Activated T-helper 17 cell treated with anti-CD3 and anti-CD28 coated beads, Interleukin-2, amount 50 U/mL, for 72 hours (primary cell): ENCODE data around the gene GRIK1. TPM values are rescaled to one million over a fixed set of nuclear protein-coding genes. Genes with fewer than 3 reads are reported as not detected.

Source experiments
- ATAC-seq: fragments of 150-1000 bp; cut with Tn5 transposase; replicated peaks from 2 replicates; pipeline ENCODE4 v1.10.0; 2021; ENCODE audit warnings: mild to moderate bottlenecking, moderate library complexity
- H3K27ac Mint-ChIP-seq: one replicate; pipeline ENCODE4 v1.8.0; 2022; ENCODE audit warnings: mixed read lengths
- H3K27me3 Mint-ChIP-seq: one replicate; pipeline ENCODE4 v1.8.0; 2022; ENCODE audit warnings: mixed read lengths
- H3K36me3 Mint-ChIP-seq: one replicate; pipeline ENCODE4 v1.8.0; 2022; ENCODE audit warnings: low read depth, mild to moderate bottlenecking, mixed read lengths
- H3K4me1 Mint-ChIP-seq: one replicate; pipeline ENCODE4 v1.8.0; 2022; ENCODE audit warnings: mixed read lengths
- H3K4me3 Mint-ChIP-seq: one replicate; pipeline ENCODE4 v1.8.0; 2022; ENCODE audit warnings: mild to moderate bottlenecking, mixed read lengths
- H3K9me3 Mint-ChIP-seq: one replicate; pipeline ENCODE4 v1.8.0; 2022; ENCODE audit warnings: mixed read lengths
- total RNA-seq, 2 donors: library from RNA; stranded (reverse); gene quantifications; one replicate each; pipeline ENCODE4 v1.2.3, GENCODE V29; 2022

GRIK1 gene
- total RNA-seq, 2 donors from 2014 or later: not detected

DNA sequence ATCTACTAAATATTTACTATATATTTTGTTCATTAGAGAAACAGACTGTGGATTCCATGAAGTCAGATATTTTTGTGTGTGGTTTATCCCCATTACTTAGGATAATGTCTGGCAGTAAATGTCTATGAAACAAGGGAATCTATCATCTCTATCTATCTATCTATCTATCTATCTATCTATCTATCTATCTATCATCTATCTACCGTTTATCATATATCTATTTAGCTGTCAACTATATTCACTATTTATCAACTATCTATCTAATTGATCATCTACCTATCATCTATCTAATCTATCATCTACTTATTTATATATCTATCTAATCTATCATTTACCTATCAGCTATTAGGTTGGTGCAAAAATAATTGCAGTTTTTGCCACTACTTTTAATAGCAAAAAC lies 255.7 kb downstream of the GRIK1 start:
- Mint-ChIP-seq H3K4me3 (no peak overlapping the region), H3K36me3 (no peaks in the 10 kb centered on the region), H3K27me3 (peaks cover 4% of the 10 kb centered on the region), H3K27ac (no peak overlapping the region), H3K4me1 (no peaks in the 10 kb centered on the region), H3K9me3 (peaks cover 5% of the 10 kb centered on the region)
- no peak for ATAC-seq

DNA sequence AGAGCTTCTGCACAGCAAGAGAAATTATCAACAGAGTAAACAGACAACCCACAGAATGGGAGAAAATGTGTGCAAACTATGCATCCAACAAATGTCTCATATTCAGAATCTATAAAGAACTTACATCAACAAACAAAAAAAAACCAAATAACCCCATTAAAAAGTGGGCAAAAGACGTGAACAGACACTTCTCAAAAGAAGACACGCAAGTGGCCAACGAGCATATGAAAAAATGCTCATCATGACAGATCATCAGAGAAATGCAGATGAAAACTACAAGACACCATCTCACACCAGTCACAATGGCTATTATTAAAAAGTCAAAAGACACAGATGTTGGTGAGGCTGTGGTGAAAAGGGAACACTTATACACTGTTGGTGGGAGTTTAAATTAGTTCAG lies 257.0 kb downstream of the GRIK1 start:
- no peak overlapping the region for H3K4me3 Mint-ChIP-seq
- no peak overlapping the region for H3K27ac Mint-ChIP-seq
- no peaks in the 10 kb centered on the region for H3K36me3 Mint-ChIP-seq
- H3K4me1 Mint-ChIP-seq: no peaks in the 10 kb centered on the region
- ATAC-seq: no peak
- peaks cover 4% of the 10 kb centered on the region for H3K27me3 Mint-ChIP-seq
- H3K9me3 Mint-ChIP-seq: peaks cover 5% of the 10 kb centered on the region

DNA sequence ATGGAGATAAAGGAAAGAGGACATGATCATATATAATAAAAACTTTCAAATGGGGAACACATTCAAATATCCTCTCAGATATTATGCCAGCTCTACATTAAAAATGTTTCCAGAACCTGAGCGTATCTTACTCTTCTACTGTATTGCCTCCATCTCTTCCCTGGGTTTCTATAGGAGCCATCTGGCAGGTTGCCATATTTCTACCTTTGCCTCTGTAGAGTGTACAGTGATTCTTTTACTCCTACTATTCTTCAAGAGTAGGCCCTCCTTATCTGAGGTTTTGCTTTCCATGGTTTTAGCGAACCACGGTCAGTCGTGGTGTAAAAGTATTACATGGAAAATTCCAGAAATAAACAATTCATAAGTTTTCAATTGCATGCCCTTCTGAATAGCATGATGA lies 259.5 kb downstream of the GRIK1 start:
- H3K27ac Mint-ChIP-seq: no peak overlapping the region
- H3K4me3 Mint-ChIP-seq: no peak overlapping the region
- H3K36me3 Mint-ChIP-seq: no peaks in the 10 kb centered on the region
- H3K4me1 Mint-ChIP-seq: no peaks in the 10 kb centered on the region
- H3K27me3 Mint-ChIP-seq: peaks cover 4% of the 10 kb centered on the region
- H3K9me3 Mint-ChIP-seq: peaks cover 5% of the 10 kb centered on the region
- no peak for ATAC-seq

DNA sequence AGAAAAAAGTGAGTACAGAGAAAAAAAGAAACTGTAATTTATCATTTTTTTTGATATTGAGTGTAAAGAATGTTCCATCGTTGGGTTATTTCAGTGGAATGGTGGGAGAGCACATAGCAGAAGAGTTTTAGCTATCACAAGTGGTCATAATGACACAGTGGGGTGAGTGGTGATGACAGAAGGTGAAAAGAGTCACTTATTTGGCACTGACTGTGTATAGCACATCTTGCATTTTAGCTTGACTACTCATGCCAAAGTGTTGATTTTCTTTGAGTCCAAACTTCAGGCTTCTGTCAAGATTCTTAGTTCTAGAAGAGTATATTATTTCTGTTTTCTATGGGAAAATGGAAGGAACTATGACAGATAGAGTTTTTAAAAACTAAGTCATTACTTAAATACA lies 261.2 kb downstream of the GRIK1 start:
- Mint-ChIP-seq H3K36me3 (no peaks in the 10 kb centered on the region), H3K9me3 (no peaks in the 10 kb centered on the region), H3K27ac (no peak overlapping the region), H3K4me1 (no peaks in the 10 kb centered on the region), H3K27me3 (no peaks in the 10 kb centered on the region), H3K4me3 (no peak overlapping the region)
- no peak for ATAC-seq

DNA sequence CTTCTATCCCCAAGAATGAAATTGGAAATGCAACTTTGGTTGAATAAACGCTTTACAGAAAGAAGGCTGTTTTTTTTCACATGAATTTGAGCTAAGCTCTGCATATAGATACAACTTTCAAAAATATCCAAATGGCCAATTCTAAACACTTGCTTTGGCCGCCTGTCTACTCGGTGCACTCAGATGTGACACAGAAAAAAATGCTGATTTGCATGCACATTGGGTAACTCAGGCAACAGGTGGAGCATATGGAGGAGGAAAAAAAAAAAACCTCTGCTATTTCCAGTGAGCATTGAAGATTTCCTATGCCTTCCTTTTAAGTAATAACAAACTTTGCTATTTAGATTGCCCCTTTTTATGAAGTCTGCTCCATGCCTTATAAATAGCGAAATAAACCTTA lies 262.5 kb downstream of the GRIK1 start:
- H3K9me3 Mint-ChIP-seq: no peaks in the 10 kb centered on the region
- no peak for ATAC-seq
- no peaks in the 10 kb centered on the region for H3K4me1 Mint-ChIP-seq
- no peak overlapping the region for H3K27ac Mint-ChIP-seq
- no peak overlapping the region for H3K4me3 Mint-ChIP-seq
- H3K27me3 Mint-ChIP-seq: peaks cover 3% of the 10 kb centered on the region
- H3K36me3 Mint-ChIP-seq: no peaks in the 10 kb centered on the region

DNA sequence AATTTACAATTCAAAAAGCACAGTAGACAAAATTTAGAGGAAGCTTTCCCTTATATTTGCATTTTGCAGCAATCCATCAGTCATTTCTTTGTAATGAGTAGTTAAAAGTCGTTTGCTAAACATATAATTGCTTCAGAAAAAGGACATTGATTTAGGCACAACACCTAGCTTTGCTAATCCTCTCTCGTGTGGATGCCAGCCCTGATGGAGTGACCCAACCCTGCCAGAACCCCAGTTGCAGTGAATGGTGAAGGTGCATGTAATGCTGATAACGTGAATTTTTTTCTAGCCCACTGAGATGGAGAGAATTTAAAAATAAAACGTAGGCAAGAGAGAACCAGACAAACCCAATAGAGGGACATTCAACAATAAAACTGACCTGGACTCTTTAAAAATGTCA lies 263.4 kb downstream of the GRIK1 start:
- Mint-ChIP-seq H3K4me1 (no peaks in the 10 kb centered on the region), H3K27ac (no peak overlapping the region), H3K27me3 (peaks cover 4% of the 10 kb centered on the region), H3K4me3 (no peak overlapping the region), H3K36me3 (no peaks in the 10 kb centered on the region), H3K9me3 (no peaks in the 10 kb centered on the region)
- ATAC-seq: no peak

DNA sequence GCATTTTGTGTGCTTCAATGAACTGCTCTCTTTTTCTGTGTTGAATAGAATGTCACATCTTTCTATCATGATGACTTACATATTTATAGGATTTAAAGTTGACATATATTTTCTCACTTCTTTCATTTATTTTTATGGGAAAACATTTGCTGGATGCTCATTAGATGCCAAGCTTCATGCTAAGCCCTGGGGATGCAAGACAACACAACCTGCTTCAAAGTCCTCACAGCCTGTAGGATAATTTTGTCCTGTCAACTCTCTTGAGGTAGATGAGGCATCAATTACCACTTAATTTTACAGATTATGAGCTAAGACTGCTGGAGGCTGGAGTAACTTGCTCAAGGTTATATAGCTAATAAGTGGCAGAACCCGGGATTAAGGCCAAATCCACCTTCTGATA lies 264.3 kb downstream of the GRIK1 start:
- Mint-ChIP-seq H3K4me3 (no peak overlapping the region), H3K27ac (no peak overlapping the region), H3K27me3 (peaks cover 4% of the 10 kb centered on the region), H3K4me1 (no peaks in the 10 kb centered on the region), H3K36me3 (no peaks in the 10 kb centered on the region), H3K9me3 (no peaks in the 10 kb centered on the region)
- no peak for ATAC-seq

DNA sequence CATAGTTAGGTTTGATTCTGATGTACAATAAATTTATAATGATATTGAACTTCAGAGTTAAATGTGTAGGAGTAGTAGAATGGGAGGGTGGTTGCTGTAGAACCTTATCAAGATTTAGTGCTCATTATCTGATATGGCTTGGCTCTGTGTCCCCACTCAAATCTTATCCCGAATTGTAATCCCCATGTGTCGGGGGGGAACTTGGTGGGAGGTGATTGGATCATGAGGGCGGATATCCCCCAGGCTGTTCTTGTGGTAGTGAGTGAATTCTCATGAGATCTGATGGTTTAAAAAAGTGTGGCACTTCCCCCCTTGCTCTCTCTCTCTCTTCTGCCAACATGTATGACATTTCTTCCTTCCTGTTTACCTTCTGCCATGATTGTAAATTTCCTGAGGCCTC lies 265.5 kb downstream of the GRIK1 start:
- Mint-ChIP-seq H3K4me1 (no peaks in the 10 kb centered on the region), H3K9me3 (no peaks in the 10 kb centered on the region), H3K4me3 (no peak overlapping the region), H3K36me3 (no peaks in the 10 kb centered on the region), H3K27ac (no peak overlapping the region), H3K27me3 (peaks cover 4% of the 10 kb centered on the region)
- ATAC-seq: no peak

DNA sequence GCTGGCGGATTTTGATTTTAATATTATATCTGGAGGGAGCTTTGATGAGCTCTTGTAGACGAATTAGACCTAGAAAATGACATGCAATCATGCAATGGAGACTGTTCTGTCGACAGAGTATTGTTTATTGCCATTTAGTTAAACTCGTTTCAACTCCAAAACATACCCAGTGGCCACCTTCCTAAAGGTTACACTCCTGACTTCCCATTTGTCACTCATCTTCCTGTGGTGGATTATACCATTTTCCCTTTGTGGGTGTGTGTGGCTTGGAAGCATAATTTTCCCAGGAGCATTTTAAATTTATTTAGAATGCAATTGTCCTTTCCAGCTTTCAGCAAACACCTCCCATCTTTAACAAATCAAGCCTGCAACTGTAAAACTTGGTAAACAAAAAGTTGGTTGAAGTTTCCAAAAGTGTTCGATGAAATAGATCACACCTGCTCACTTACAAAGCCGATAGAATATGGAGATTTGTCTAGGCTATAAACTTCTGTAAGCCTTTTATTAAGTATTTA lies 266.6 kb downstream of the GRIK1 start:
- Mint-ChIP-seq H3K36me3 (no peaks in the 10 kb centered on the region), H3K9me3 (no peaks in the 10 kb centered on the region), H3K4me3 (no peak overlapping the region), H3K27ac (no peak overlapping the region), H3K27me3 (peaks cover 5% of the 10 kb centered on the region), H3K4me1 (no peaks in the 10 kb centered on the region)
- ATAC-seq: no peak

DNA sequence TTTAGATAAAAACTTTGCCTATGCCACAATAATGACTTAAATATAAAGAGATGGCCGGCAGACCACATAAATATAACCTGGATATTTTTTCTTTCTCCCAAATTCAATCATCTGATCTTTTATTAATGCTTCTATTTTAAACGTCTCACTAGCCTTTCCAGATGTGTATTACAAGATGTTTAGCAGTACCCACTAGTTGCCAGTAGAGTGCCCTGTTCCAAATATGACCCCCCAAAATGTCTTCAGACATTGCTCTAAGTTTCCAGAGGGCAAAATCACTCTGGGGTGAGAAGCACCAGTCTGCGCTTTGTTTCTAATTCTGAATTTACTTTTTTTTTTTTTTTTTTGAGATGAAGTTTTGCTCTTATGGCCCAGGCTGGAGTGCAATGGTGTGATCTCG lies 268.1 kb downstream of the GRIK1 start:
- no peak for ATAC-seq
- no peak overlapping the region for H3K4me3 Mint-ChIP-seq
- no peaks in the 10 kb centered on the region for H3K36me3 Mint-ChIP-seq

DNA sequence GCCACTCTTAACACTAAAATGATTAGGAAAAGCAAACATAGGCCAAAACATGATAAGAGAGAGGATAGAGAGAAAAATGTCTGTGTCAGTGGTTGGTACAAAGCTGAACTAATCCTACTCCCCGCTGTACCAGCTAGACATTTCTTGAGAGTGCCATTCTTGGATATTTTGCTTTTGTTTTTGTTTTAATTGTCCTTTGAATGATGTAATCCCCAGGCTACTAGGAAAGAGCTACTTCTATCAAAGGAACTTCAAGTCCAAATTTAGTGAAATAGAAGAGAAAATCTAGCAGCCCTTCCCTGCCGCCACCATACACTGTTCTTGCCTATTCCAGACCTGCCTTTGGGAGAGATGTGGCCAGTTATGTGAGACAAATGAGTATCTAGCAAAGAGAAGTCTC lies 269.6 kb downstream of the GRIK1 start:
- no peaks in the 10 kb centered on the region for H3K9me3 Mint-ChIP-seq
- H3K4me3 Mint-ChIP-seq: no peak overlapping the region
- ATAC-seq: no peak
- no peaks in the 10 kb centered on the region for H3K4me1 Mint-ChIP-seq
- H3K36me3 Mint-ChIP-seq: no peaks in the 10 kb centered on the region
- peaks cover 10% of the 10 kb centered on the region for H3K27me3 Mint-ChIP-seq
- no peak overlapping the region for H3K27ac Mint-ChIP-seq

More for the DNA sequence above, 268.1 kb downstream of the GRIK1 start:
- H3K27me3 Mint-ChIP-seq: peaks cover 10% of the 10 kb centered on the region
- H3K4me1 Mint-ChIP-seq: no peaks in the 10 kb centered on the region
- no peaks in the 10 kb centered on the region for H3K9me3 Mint-ChIP-seq
- no peak overlapping the region for H3K27ac Mint-ChIP-seq

DNA sequence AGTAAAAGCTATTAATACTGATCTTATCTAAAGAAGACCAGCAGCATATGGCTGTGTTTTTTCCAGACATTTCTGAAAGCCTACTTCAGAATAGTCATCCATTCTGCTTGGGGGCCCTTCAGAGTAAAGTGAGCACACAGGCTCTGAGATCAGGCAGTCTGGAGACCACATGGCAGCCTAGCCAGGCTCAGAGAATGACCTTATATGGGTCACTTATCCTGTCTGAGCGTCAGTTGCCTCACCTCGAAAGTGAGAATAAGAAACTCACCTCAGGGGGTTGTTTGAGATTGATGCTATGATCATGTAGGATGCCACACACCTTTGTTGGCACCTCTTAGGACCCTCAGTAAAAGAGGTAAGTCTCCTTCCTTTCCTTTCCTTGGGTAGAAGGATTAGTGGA lies 270.4 kb downstream of the GRIK1 start:
- no peaks in the 10 kb centered on the region for H3K9me3 Mint-ChIP-seq
- ATAC-seq: peak; percentile 24
- H3K4me1 Mint-ChIP-seq: no peaks in the 10 kb centered on the region
- no peak overlapping the region for H3K27ac Mint-ChIP-seq
- no peaks in the 10 kb centered on the region for H3K36me3 Mint-ChIP-seq
- peaks cover 10% of the 10 kb centered on the region for H3K27me3 Mint-ChIP-seq
- H3K4me3 Mint-ChIP-seq: no peak overlapping the region

DNA sequence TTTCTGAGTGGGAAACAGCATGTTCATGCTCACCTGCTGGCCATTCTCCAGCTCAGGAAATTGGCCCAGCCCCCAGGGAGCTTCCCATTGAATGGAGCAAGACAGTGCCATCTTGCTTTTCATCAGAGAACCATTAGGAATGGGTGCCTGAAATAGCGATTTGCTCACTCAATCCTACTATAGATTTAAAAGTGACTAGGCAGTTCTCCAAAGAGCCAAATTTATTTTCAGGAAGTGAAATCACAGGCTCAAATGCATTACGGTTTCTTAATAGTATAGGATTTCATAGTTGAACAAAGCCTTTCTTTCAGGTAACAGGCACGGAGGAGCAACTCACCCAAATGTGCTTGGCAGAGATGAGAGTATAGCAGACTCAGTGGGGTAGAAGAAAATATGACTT lies 272.1 kb downstream of the GRIK1 start:
- H3K4me1 Mint-ChIP-seq: no peaks in the 10 kb centered on the region
- ATAC-seq: no peak
- H3K27me3 Mint-ChIP-seq: peaks cover 15% of the 10 kb centered on the region
- H3K9me3 Mint-ChIP-seq: no peaks in the 10 kb centered on the region
- no peak overlapping the region for H3K27ac Mint-ChIP-seq
- no peaks in the 10 kb centered on the region for H3K36me3 Mint-ChIP-seq
- H3K4me3 Mint-ChIP-seq: no peak overlapping the region

DNA sequence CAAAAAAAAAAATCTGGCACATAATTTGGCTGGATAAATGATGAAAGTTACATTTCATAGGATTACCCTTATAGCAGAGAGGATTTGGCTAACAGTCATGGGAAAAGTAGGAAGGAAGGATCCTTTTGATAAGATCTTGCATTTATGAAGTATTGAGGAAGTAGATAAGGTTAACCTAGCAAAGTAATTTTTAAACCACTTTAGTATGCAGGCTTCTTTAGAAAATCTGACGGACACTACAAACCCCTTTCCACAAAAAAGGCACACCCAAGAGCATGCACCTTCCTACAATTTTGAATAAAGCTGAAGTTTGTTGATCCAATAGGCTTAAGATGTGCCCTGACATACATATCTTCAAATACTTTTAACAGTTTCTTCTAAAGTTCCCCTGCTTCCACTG lies 275.2 kb downstream of the GRIK1 start:
- Mint-ChIP-seq H3K9me3 (peaks cover 4% of the 10 kb centered on the region), H3K36me3 (no peaks in the 10 kb centered on the region), H3K4me1 (no peaks in the 10 kb centered on the region), H3K27me3 (peaks cover 16% of the 10 kb centered on the region), H3K27ac (no peak overlapping the region), H3K4me3 (no peak overlapping the region)
- no peak for ATAC-seq

DNA sequence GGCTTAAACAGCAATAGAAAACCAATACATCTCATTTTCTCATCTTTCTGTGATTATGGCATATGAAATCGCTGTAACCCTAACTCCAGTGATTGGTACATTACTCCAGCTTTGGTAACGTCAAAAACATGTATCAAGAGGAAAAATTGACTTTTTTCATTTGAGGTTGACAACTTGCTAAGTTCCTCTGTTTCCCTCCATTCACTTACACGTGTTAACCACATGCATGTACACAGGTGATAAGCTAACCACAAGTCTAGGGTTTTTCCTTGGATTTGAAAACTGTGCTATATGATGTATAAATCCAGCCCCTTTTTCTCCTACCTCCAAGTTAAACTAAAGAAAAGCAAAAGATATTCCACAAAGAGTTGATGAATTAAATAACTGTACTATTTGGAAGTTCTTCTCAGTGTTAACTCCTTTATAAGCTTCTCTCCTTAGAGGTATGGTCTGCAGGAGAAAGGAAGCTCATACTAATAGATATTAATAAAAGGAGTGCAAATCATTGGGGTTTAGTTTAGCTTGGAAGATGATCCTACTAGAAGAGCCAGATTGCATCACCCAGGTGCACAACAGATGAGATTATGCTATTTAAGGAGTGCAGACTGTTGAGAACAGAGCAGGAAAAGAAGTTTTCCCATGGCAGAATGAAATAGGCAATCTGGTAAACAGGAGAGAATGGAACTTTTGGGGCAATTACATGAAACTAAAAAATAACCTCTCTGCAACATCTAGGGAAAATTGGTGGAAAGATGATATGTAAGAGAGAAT lies 277.9 kb downstream of the GRIK1 start:
- no peak overlapping the region for H3K4me3 Mint-ChIP-seq
- peaks cover 4% of the 10 kb centered on the region for H3K9me3 Mint-ChIP-seq
- no peak overlapping the region for H3K27ac Mint-ChIP-seq
- H3K27me3 Mint-ChIP-seq: peaks cover 10% of the 10 kb centered on the region
- ATAC-seq: no peak
- H3K36me3 Mint-ChIP-seq: no peaks in the 10 kb centered on the region
- H3K4me1 Mint-ChIP-seq: peaks cover 2% of the 10 kb centered on the region
